ENCODE results near the gene ABHD17C. TPM values are rescaled to one million over a fixed set of nuclear protein-coding genes. Genes with fewer than 3 reads are reported as not detected.

The ABHD17C gene
- total and polyA plus RNA-seq, 2 of the 8 experiments (the other 6 are each of a cell fraction or from before 2014, with no cell fraction given): 20.2 to 29.8 TPM

GRCh38 chr15:80789796-80790195 is 94.7 kb downstream of the ABHD17C start (continued):
- no peak for TF ChIP-seq RFX5 (IDR thresholded peaks at IDR 0.05; ENCODE audit: borderline replicate concordance, low read depth, low read length)
- no peak for TF ChIP-seq KDM4A (IDR thresholded peaks at IDR 0.05; ENCODE audit: low read depth, low read length, severe bottlenecking)
- no peak for TF ChIP-seq SP4 (IDR thresholded peaks at IDR 0.05; ENCODE audit: low read length)
- TF ChIP-seq KDM5A (IDR thresholded peaks at IDR 0.05; ENCODE audit: low read length): no peak

Measured in H1 (cell line).